Kidney capillary endothelial cell (primary cell): ENCODE results near the gene TNRC18.
"Not testable (repeated sequence)": the region's sequence is repeated elsewhere in the genome, so short reads cannot be mapped to it uniquely, and the experiment has no call there.

Experiments used
- DNase-seq: peaks from one replicate; pipeline ENCODE4 v3.0.0-alpha.2; 2018; ENCODE audit warnings: low spot score

Gene TNRC18

GRCh38 chr7:5267829-5268228 is 155.8 kb downstream of the TNRC18 start:
- DNase-seq, result not testable (repeated sequence)

DNA sequence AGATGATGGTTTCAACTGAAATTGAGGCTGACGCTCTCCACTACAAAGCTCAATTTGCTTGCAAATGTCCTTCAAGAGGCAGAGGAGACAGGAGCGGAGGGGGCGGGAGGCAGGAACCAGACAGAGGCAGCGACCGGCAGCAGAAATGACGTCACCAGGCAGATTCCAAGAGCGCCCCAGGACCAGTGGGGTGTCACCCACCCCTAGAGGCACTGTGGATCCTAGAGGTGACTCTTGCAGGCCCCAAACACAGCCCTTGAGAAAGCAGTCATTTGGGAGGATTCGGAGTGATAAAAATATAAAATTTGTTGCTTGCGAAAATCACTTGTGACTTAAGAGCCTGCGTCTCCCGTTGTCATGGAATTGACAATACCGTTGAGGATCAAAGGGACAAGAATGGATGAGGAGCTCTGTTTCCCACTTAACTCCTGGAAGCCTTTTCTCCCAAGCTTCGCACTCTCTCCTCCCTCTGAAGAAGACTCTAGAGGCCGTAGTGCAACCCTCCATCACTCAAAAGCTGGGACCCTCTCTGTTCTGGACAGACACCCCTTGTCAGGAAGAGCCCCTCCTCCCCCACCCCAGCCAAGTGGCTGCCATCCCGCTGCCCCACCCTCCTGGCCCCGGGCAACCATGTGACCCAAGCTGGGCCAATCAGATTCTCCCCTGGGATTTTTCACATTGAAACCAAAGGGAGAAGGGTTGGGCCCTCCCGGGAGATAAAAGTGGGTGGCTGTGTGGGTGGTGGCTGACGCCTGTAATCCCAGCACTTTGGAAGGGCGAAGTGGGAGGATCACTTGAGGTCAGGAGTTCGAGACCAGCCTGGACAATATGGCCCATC is 157.2 kb downstream of the TNRC18 start:
- DNase-seq, result no peak

GRCh38 chr7:5265320-5266190 is 158.1 kb downstream of the TNRC18 start:
- no peak for DNase-seq

GRCh38 chr7:5263066-5263465 is 160.6 kb downstream of the TNRC18 start:
- DNase-seq, result not testable (repeated sequence)

DNA sequence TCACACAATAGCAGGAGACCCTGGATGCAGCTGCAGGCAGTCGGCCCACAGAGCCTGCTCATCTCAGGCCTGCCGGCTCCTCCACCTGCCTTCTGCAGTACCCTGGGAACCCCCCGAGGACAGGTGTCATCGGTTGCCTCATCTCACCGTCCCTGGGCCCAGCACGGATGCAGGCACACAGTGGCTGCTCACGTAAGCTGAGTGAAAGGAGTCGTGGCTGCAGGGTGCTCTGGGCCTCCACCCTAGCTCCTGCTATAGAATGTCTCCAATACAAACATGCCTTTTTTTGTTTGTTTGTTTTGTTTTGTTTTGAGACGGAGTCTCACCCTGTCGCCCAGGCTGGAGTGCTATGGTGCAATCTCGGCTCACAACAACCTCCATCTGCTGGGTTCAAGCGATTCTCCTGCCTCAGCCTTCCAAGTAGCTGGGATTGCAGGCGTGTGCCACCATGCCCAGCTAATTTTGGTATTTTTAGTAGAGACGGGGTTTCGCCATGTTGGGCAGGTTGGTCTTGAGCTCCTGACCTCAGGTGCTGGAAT is 163.0 kb downstream of the TNRC18 start:
- DNase-seq, result not testable (repeated sequence)
